GM23338 (cell line): ENCODE measurements around the gene DHRS2. TPM values are rescaled to one million over a fixed set of nuclear protein-coding genes. Genes with fewer than 3 reads are reported as not detected.

Experiments
- ATAC-seq: fragments of 200-7000 bp; cut with Tn5 transposase; 3 replicates; pipeline ENCODE4 v1.9.1; 2020
- DNase-seq: peaks from one replicate; pipeline ENCODE4 v3.0.0-alpha.2; 2015; ENCODE audit warnings: low spot score
- H2AFZ ChIP-seq: fragments of 200-600 bp; sonication (generic); 2 replicates; pipeline ENCODE4 v1.8.0; 2016; ENCODE audit warnings: antibody characterized with exemption, mild to moderate bottlenecking, moderate library complexity
- H3F3A ChIP-seq: fragments of 200-600 bp; sonication (generic); replicated peaks from 2 replicates; pipeline ENCODE4 v1.8.0; 2017; ENCODE audit warnings: antibody characterized with exemption, mixed run types, low read depth
- H3K27ac ChIP-seq: fragments of 200-600 bp; sonication (generic); 2 replicates; pipeline ENCODE4 v1.6.1; 2016; ENCODE audit warnings: low read depth
- H3K27me3 ChIP-seq: fragments of 200-600 bp; sonication (generic); 2 replicates; pipeline ENCODE4 v1.8.0; 2016; ENCODE audit warnings: mild to moderate bottlenecking, mixed run types, moderate library complexity; ENCODE audit not compliant: insufficient read depth
- H3K36me3 ChIP-seq: fragments of 200-600 bp; sonication (generic); 2 replicates; pipeline ENCODE4 v1.8.0; 2016; ENCODE audit warnings: mild to moderate bottlenecking; ENCODE audit not compliant: insufficient read depth
- H3K4me1 ChIP-seq: fragments of 200-600 bp; sonication (generic); 2 replicates; pipeline ENCODE4 v1.8.0; 2016; ENCODE audit warnings: mild to moderate bottlenecking, moderate library complexity; ENCODE audit not compliant: insufficient read depth
- H3K4me2 ChIP-seq: fragments of 200-600 bp; sonication (generic); 2 replicates; pipeline ENCODE4 v1.7.1; 2017; ENCODE audit warnings: mixed run types
- H3K4me3 ChIP-seq: fragments of 200-600 bp; sonication (generic); 2 replicates; pipeline ENCODE4 v1.6.1; 2016; ENCODE audit warnings: mixed run types
- H3K79me2 ChIP-seq: fragments of 200-600 bp; sonication (generic); replicated peaks from 2 replicates; pipeline ENCODE4 v1.8.0; 2017; ENCODE audit warnings: mild to moderate bottlenecking; ENCODE audit not compliant: insufficient read depth
- H3K9me2 ChIP-seq: fragments of 200-600 bp; sonication (generic); 2 replicates; pipeline ENCODE4 v1.8.0; 2017; ENCODE audit not compliant: insufficient read depth
- H4K20me1 ChIP-seq: fragments of 200-600 bp; sonication (generic); replicated peaks from 2 replicates; pipeline ENCODE4 v1.8.0; 2017; ENCODE audit warnings: mild to moderate bottlenecking; ENCODE audit not compliant: insufficient read depth
- H3K27ac Mint-ChIP-seq: 2 replicates; pipeline ENCODE4 v1.8.0; 2020; ENCODE audit warnings: inconsistent platforms, mild to moderate bottlenecking, moderate library complexity, mixed read lengths
- H3K27me3 Mint-ChIP-seq: 3 replicates; pipeline ENCODE4 v1.8.0; 2022; ENCODE audit warnings: low read depth, mild to moderate bottlenecking, moderate library complexity, mixed read lengths, inconsistent platforms; ENCODE audit not compliant: insufficient read depth, poor library complexity
- H3K36me3 Mint-ChIP-seq: 3 replicates; pipeline ENCODE4 v1.8.0; 2021; ENCODE audit warnings: low read depth, mild to moderate bottlenecking, inconsistent platforms, moderate library complexity, mixed read lengths
- H3K4me1 Mint-ChIP-seq: 3 replicates; pipeline ENCODE4 v1.8.0; 2020; ENCODE audit warnings: mild to moderate bottlenecking, inconsistent platforms, mixed read lengths
- H3K4me3 Mint-ChIP-seq: 3 replicates; pipeline ENCODE4 v1.8.0; 2021; ENCODE audit warnings: moderate library complexity, mild to moderate bottlenecking, inconsistent platforms, mixed read lengths
- H3K9me3 Mint-ChIP-seq: 3 replicates; pipeline ENCODE4 v1.8.0; 2020; ENCODE audit warnings: moderate library complexity, mild to moderate bottlenecking, inconsistent platforms, mixed read lengths
- CREB1 ChIP-seq: fragments of 250-450 bp; sonication (Bioruptor Pico); IDR thresholded peaks from 2 replicates; pipeline ENCODE4 v1.5.0; 2020; ENCODE audit warnings: low read depth, mild to moderate bottlenecking, moderate library complexity
- EZH2 ChIP-seq: fragments of 200-600 bp; sonication (generic); IDR thresholded peaks from one replicate; pipeline ENCODE4 v1.8.0; 2017; ENCODE audit warnings: antibody characterized with exemption, mild to moderate bottlenecking, low read depth; ENCODE audit not compliant: unreplicated experiment
- NANOG ChIP-seq: IDR thresholded peaks from 2 replicates; pipeline ENCODE4 v1.6.1; 2016; ENCODE audit warnings: antibody characterized with exemption, borderline replicate concordance
- POLR2AphosphoS5 ChIP-seq: IDR thresholded peaks from 2 replicates; pipeline ENCODE4 v1.6.1; 2016; ENCODE audit warnings: antibody characterized with exemption, low read depth
- STAT1 ChIP-seq: IDR thresholded peaks from one replicate; pipeline ENCODE4 v1.6.1; 2016; ENCODE audit warnings: antibody characterized with exemption; ENCODE audit not compliant: unreplicated experiment
- ZNF114 ChIP-seq: fragments of 250-450 bp; sonication (Bioruptor Pico); IDR thresholded peaks from 2 replicates; pipeline ENCODE4 v1.5.0; 2020; ENCODE audit warnings: mild to moderate bottlenecking, moderate library complexity
- ZNF331 ChIP-seq: fragments of 250-450 bp; sonication (Bioruptor Pico); IDR thresholded peaks from 2 replicates; pipeline ENCODE4 v1.5.0; 2020; ENCODE audit warnings: low read depth, mild to moderate bottlenecking, moderate library complexity
- ZNF462 ChIP-seq: fragments of 250-450 bp; sonication (Bioruptor Pico); IDR thresholded peaks from 2 replicates; pipeline ENCODE4 v1.5.0; 2020; ENCODE audit warnings: mild to moderate bottlenecking, moderate library complexity
- polyA plus RNA-seq: library from polyadenylated mRNA; unstranded; fragments of >200 nt; fragmentation: Nextera tagmentation; extraction: Ambion mirVana; gene quantifications from 2 replicates; pipeline ENCODE4 v1.2.1, GENCODE V29; 2016
- total RNA-seq: library from RNA; depleted of rRNA; stranded (reverse); fragments of >200 nt; shearing (Covaris generic); gene quantifications from 2 replicates; pipeline ENCODE4 v1.2.3, GENCODE V29; 2014
- TF ChIP-seq, protein P1 (sequence below), 2 experiments: fragments of 200-600 bp in 1 of 2; sonication (generic) in 1 of 2; conservative IDR thresholded peaks; 2 replicates each; pipeline versions ENCODE4 v1.5.1 to v1.6.1; 2016 to 2017; ENCODE audit warnings: antibody characterized with exemption in 2 of 2, low read depth in 2 of 2, mild to moderate bottlenecking in 2 of 2, moderate library complexity in 1 of 2
- TF ChIP-seq, protein P2 (sequence below): IDR thresholded peaks from 2 replicates; pipeline ENCODE4 v1.6.1; 2016; ENCODE audit warnings: antibody characterized with exemption

The DHRS2 gene
- total and polyA plus RNA-seq, 2 experiments from 2014 or later: 0.42 to 0.48 TPM

- TF ChIP-seq, protein P1, sequence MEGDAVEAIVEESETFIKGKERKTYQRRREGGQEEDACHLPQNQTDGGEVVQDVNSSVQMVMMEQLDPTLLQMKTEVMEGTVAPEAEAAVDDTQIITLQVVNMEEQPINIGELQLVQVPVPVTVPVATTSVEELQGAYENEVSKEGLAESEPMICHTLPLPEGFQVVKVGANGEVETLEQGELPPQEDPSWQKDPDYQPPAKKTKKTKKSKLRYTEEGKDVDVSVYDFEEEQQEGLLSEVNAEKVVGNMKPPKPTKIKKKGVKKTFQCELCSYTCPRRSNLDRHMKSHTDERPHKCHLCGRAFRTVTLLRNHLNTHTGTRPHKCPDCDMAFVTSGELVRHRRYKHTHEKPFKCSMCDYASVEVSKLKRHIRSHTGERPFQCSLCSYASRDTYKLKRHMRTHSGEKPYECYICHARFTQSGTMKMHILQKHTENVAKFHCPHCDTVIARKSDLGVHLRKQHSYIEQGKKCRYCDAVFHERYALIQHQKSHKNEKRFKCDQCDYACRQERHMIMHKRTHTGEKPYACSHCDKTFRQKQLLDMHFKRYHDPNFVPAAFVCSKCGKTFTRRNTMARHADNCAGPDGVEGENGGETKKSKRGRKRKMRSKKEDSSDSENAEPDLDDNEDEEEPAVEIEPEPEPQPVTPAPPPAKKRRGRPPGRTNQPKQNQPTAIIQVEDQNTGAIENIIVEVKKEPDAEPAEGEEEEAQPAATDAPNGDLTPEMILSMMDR (conservative IDR thresholded peaks at IDR 0.05; ENCODE audit: low read depth in 2 of 2): no peak
- TF ChIP-seq EZH2: no peak
Measured at GRCh38 chr14:23602181-23603095, 33.7 kb upstream of the DHRS2 start (continued).

- Histone ChIP-seq H3K4me2 (no peak overlapping the region), H3F3A (no peaks in the 10 kb centered on the region), H2AFZ (no peak overlapping the region), H4K20me1 (no peaks in the 10 kb centered on the region), H3K4me1 (no peaks in the 10 kb centered on the region), H3K27me3 (no peaks in the 10 kb centered on the region), H3K27ac (no peak overlapping the region), H3K79me2 (no peaks in the 10 kb centered on the region), H3K36me3 (no peaks in the 10 kb centered on the region), H3K4me3 (no peak overlapping the region), H3K9me2 (0 out of 2 replicates have a peak, but pooled peaks cover 3% of the 10 kb centered on the region)
- no peak overlapping the region for H3K27ac Mint-ChIP-seq
- H3K4me1 Mint-ChIP-seq: no peaks in the 10 kb centered on the region; the same call in 2 of the 3 replicates
- H3K27me3 Mint-ChIP-seq: peaks cover 4% of the 10 kb centered on the region
- no peak overlapping the region for H3K4me3 Mint-ChIP-seq
- DNase-seq (no peak), ATAC-seq (no peak)
- H3K36me3 Mint-ChIP-seq: no peaks in the 10 kb centered on the region; the same call in 2 of the 3 replicates
- no peaks in the 10 kb centered on the region; the same call in 2 of the 3 replicates for H3K9me3 Mint-ChIP-seq
- TF ChIP-seq STAT1: no peak
- TF ChIP-seq, protein P2, sequence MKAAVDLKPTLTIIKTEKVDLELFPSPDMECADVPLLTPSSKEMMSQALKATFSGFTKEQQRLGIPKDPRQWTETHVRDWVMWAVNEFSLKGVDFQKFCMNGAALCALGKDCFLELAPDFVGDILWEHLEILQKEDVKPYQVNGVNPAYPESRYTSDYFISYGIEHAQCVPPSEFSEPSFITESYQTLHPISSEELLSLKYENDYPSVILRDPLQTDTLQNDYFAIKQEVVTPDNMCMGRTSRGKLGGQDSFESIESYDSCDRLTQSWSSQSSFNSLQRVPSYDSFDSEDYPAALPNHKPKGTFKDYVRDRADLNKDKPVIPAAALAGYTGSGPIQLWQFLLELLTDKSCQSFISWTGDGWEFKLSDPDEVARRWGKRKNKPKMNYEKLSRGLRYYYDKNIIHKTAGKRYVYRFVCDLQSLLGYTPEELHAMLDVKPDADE: no peak
- TF ChIP-seq ZNF462: no peak
- TF ChIP-seq, protein P1 (conservative IDR thresholded peaks at IDR 0.05; ENCODE audit: low read depth in 2 of 2): no peak
- no peak for TF ChIP-seq ZNF114 (CRISPR knock-in tag)
- no peak for TF ChIP-seq EZH2
- TF ChIP-seq CREB1 (CRISPR knock-in tag): no peak
- no peak for TF ChIP-seq NANOG
- TF ChIP-seq ZNF331 (CRISPR knock-in tag): no peak
- TF ChIP-seq POLR2AphosphoS5: no peak
Measured at GRCh38 chr14:23603103-23603502, 33.1 kb upstream of the DHRS2 start.
